HL-60 (cell line): ENCODE results near the gene PTS.
"Not testable (repeated sequence)": the region's sequence is repeated elsewhere in the genome, so short reads cannot be mapped to it uniquely, and the experiment has no call there.

Experiments
- DNase-seq, 2 experiments: peaks; one replicate each; pipeline ENCODE4 v3.0.0-alpha.2; 2010 to 2020; ENCODE audit warnings: low read depth in 1 of 2, low spot score in 1 of 2
- H3K27ac ChIP-seq: fragments of 250-450 bp; sonication (Bioruptor Pico); replicated peaks from 2 replicates; pipeline ENCODE4 v1.5.1; 2020; ENCODE audit warnings: mild to moderate bottlenecking, moderate library complexity
- H3K27me3 ChIP-seq: fragments of 250-450 bp; sonication (Bioruptor Pico); 2 replicates; pipeline ENCODE4 v1.5.1; 2021; ENCODE audit warnings: mild to moderate bottlenecking, moderate library complexity; ENCODE audit not compliant: insufficient read depth, poor library complexity, severe bottlenecking
- H3K4me3 ChIP-seq: replicated peaks from 2 replicates; pipeline ENCODE4 v1.5.1; 2011; ENCODE audit warnings: mild to moderate bottlenecking, control low read depth, low read length; ENCODE audit not compliant: insufficient read depth
- GABPA ChIP-seq: IDR thresholded peaks from 2 replicates; pipeline ENCODE4 v1.6.1; 2012; ENCODE audit warnings: low read depth
- POLR2AphosphoS5 ChIP-seq: IDR thresholded peaks from 2 replicates; pipeline ENCODE4 v1.6.1; 2012; ENCODE audit warnings: low read depth
- SPI1 ChIP-seq: IDR thresholded peaks from 2 replicates; pipeline ENCODE4 v1.6.1; 2012; ENCODE audit warnings: low read depth, mild to moderate bottlenecking, borderline replicate concordance
- TF ChIP-seq, protein P1 (sequence below): IDR thresholded peaks from 2 replicates; pipeline ENCODE4 v1.6.1; 2012; ENCODE audit warnings: low read depth; ENCODE audit not compliant: insufficient replicate concordance
- TF ChIP-seq, protein P2 (sequence below): IDR thresholded peaks from one replicate; pipeline ENCODE4 v1.5.1; 2011; ENCODE audit warnings: low read length, control low read depth, inconsistent platforms; ENCODE audit not compliant: insufficient read depth

PTS gene

DNA sequence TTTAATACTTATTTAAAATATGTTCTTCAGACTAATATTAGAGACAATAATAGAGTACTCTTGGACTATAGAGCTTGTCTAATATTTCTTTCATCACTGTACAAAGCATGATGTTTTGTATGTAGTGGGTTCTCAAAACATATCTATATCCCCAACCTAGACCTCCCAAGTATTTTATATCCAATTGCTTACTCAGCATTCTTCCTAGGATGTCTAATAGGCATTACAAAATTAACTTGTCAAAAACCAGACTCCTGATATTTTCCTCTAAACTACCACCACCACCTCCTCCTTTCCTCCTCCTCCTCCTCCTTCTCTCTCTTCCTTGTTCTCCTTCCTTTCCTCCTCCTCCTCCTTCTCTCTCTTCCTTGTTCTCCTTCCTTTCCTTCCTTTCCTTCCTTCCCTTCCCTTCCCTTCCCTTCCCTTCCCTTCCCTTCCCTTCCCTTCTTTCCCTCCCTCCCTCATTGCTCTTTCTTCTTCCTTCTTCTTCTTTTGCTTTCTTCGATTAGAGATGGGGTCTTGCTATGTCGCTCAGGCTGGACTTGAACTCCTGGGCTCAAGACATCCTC, 29.6 kb upstream of the PTS start:
- H3K27me3 ChIP-seq = no peaks in the 10 kb centered on the region
- H3K4me3 ChIP-seq = no peak overlapping the region
- no peak for DNase-seq
- TF ChIP-seq GABPA (no peak), POLR2AphosphoS5 (no peak)
- TF ChIP-seq, protein P1, sequence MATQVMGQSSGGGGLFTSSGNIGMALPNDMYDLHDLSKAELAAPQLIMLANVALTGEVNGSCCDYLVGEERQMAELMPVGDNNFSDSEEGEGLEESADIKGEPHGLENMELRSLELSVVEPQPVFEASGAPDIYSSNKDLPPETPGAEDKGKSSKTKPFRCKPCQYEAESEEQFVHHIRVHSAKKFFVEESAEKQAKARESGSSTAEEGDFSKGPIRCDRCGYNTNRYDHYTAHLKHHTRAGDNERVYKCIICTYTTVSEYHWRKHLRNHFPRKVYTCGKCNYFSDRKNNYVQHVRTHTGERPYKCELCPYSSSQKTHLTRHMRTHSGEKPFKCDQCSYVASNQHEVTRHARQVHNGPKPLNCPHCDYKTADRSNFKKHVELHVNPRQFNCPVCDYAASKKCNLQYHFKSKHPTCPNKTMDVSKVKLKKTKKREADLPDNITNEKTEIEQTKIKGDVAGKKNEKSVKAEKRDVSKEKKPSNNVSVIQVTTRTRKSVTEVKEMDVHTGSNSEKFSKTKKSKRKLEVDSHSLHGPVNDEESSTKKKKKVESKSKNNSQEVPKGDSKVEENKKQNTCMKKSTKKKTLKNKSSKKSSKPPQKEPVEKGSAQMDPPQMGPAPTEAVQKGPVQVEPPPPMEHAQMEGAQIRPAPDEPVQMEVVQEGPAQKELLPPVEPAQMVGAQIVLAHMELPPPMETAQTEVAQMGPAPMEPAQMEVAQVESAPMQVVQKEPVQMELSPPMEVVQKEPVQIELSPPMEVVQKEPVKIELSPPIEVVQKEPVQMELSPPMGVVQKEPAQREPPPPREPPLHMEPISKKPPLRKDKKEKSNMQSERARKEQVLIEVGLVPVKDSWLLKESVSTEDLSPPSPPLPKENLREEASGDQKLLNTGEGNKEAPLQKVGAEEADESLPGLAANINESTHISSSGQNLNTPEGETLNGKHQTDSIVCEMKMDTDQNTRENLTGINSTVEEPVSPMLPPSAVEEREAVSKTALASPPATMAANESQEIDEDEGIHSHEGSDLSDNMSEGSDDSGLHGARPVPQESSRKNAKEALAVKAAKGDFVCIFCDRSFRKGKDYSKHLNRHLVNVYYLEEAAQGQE = no peak
- TF ChIP-seq, protein P2, sequence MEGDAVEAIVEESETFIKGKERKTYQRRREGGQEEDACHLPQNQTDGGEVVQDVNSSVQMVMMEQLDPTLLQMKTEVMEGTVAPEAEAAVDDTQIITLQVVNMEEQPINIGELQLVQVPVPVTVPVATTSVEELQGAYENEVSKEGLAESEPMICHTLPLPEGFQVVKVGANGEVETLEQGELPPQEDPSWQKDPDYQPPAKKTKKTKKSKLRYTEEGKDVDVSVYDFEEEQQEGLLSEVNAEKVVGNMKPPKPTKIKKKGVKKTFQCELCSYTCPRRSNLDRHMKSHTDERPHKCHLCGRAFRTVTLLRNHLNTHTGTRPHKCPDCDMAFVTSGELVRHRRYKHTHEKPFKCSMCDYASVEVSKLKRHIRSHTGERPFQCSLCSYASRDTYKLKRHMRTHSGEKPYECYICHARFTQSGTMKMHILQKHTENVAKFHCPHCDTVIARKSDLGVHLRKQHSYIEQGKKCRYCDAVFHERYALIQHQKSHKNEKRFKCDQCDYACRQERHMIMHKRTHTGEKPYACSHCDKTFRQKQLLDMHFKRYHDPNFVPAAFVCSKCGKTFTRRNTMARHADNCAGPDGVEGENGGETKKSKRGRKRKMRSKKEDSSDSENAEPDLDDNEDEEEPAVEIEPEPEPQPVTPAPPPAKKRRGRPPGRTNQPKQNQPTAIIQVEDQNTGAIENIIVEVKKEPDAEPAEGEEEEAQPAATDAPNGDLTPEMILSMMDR = no peak
- H3K27ac ChIP-seq = peak overlapping the region; percentile 19

DNA sequence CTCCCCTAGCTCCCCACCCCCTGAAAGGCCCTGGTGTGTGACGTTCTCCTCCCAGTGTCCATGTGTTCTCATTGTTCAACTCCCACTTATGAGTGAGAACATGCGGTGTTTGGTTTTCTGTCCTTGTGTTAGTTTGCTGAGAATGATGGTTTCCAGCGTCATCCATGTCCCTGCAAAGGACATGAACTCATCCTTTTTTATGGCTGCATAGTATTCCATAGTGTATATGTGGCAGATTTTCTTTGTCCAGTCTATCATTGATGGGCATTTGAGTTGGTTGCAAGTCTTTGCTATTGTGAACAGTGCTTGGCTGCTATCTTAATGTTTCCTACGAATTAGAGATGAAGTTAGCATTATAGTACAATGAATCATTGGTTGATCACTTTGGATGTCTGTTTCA, 27.1 kb upstream of the PTS start:
- H3K27me3 ChIP-seq, H3K4me3 ChIP-seq, DNase-seq, H3K27ac ChIP-seq: not testable (repeated sequence)

DNA sequence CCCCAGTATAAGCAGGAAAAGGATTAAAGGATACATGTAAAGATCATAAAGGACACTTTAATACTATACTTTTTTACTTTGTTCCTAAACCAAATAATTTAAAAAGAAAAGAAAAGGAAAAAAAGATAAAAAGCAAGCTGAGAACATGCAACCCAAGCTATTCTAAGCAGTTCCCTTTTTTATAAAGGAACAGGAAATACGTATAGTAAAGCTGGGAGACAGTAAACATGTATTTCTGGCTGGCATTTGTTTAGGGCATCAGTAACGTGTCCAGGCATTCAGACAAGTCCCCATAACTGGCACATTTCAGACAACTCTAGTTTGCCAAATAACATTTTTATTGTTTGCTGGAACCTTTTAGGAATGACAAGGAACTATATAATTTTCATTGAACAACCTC, 26.0 kb upstream of the PTS start:
- no peaks in the 10 kb centered on the region for H3K27me3 ChIP-seq
- TF ChIP-seq, protein P1 = no peak
- peak; percentile 98 for TF ChIP-seq SPI1
- no peak for DNase-seq
- H3K27ac ChIP-seq = peak overlapping the region; percentile 49
- H3K4me3 ChIP-seq = no peak overlapping the region

DNA sequence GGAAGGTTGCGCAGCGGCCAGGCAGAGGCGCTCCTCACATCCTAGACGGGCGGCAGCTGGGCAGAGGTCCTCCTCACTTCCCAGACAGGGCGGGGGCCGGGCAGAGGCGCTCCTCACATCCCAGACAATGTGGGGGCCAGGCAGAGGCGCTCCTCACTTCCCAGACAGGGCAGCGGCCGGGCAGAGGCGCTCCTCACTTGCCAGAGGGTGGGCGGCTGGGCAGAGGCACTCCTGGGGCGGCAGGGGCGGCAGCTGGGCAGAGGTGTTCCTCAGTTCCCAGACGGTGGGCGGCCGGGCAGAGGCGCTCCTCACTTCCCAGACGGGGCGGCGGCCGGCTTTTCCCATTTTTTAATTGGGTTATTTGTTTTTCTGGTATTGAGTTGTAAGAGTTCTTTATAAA, 20.2 kb upstream of the PTS start:
- H3K27me3 ChIP-seq = no peaks in the 10 kb centered on the region
- DNase-seq = no peak
- H3K27ac ChIP-seq = no peak overlapping the region
- H3K4me3 ChIP-seq = no peak overlapping the region
- TF ChIP-seq POLR2AphosphoS5 (no peak), SPI1 (no peak), GABPA (no peak)
- TF ChIP-seq, protein P2 = no peak
- TF ChIP-seq, protein P1 = no peak
